Jurkat, Clone E6-1 (cell line): ENCODE results near the gene CPSF3. TPM values are rescaled to one million over a fixed set of nuclear protein-coding genes. Genes with fewer than 3 reads are reported as not detected.
A peak's percentile ranks its signal among the peaks of the same experiment; 100 is the strongest.

Source experiments
- DNase-seq: peaks from one replicate; pipeline ENCODE4 v3.0.0-alpha.2; 2011; ENCODE audit warnings: low read depth, low spot score
- H3K4me3 ChIP-seq: 2 replicates; pipeline ENCODE4 v1.5.1; 2011; ENCODE audit warnings: mild to moderate bottlenecking, low read length, control low read depth, moderate library complexity
- polyA plus RNA-seq: library from polyadenylated mRNA; unstranded; fragments of >200 nt; gene quantifications from one replicate; pipeline ENCODE4 v1.2.1, GENCODE V29; 2012; ENCODE audit warnings: missing spikeins; ENCODE audit not compliant: insufficient read length, insufficient read depth

Gene CPSF3
- 124 TPM for polyA plus RNA-seq

- H3K4me3 ChIP-seq: peak within 1 kb of the TSS; percentile 97
- peak; percentile 95 for DNase-seq
Measured at GRCh38 chr2:9423100-9423921, at the start of gene CPSF3, which contains the start of gene ITGB1BP1. CPSF3 (plus strand) TSS chr2:9423654; CDS start chr2:9423774, 120 bp downstream. ITGB1BP1 (minus strand) TSS chr2:9423528; CDS start chr2:9418697, 4,831 bp downstream.

- no peak for DNase-seq
- no peak overlapping the region for H3K4me3 ChIP-seq
Measured at GRCh38 chr2:9374071-9374730, 49.3 kb upstream of the CPSF3 start.

- no peak overlapping the region for H3K4me3 ChIP-seq
- DNase-seq: no peak
Measured at GRCh38 chr2:9375857-9376428, 47.5 kb upstream of the CPSF3 start.

DNA sequence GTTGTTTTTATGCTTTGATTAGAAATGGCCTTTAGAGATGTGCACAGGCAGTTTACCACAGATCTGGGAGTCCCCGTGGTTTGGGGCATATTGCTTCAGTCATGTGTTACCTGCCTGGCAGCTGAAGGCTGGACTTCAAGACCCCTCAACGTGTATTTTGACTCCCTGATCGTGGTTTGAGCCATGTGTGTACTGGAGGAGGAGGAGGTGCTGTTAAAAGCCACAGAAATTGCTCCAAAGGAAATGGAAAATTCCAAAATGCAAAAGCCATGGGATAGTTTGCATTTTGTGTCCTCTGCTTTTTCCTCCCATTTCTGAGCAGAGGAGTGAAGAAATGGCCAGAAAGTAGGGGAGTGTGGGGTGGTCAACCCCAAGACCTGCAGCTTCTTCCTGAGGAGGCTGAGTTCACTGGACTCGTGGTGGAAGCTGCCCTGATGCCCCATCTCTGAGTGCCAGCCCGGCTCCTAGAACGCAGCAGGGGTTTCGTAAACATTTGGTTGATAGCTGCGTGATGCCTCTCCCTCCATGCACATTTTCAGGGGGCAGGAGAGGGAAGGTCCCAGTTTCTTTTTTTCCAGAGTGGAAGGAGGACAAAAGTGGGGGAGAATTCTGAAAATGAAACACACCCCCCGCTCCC, 45.9 kb upstream of the CPSF3 start:
- no peak for DNase-seq
- no peak overlapping the region for H3K4me3 ChIP-seq

DNA sequence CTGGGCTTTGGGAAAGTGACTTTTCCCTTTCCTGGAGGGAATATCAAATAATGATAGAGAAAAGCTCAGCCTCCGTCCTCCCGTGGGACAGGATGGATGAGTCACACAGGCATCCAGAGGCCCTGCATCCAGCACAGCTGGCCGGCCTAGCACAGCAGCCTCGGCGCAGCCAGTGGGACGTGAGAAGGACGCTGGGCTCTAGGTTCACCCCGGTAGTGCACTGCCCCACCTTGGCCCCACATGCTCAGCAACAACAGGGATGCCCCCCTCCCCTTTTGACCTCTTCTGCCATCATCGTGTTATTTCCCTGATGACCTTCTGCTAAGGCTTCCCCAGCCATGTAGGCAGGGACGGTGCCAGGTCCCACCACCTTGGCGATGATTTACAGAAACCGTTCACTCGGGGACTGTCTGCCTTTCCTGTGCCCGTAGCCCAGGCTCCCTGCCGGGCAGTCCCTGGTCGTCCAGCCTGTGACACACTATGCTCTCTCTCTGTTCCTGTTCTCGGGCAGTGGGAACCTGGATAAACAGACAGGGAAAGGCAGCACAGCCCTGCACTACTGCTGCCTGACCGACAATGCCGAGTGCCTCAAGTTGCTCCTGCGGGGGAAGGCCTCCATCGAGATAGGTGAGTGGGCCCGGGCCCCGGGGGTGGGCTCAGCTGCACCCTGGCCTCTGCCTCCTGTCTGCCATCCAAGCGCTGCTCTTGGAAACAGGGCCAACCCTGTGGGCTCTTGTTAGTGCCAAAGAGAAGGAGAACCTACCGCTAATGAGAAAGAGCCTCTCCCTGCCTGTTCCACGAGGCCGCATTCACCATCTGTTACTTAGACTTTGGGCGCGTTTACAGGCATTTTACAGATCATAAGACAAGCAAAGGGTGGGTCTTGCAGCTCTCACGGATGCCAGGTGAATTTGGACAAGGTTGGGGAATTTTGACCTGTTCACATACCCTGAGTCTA, 44.7 kb upstream of the CPSF3 start:
- DNase-seq: no peak
- no peak overlapping the region for H3K4me3 ChIP-seq

- no peak for DNase-seq
- no peak overlapping the region for H3K4me3 ChIP-seq
Measured at GRCh38 chr2:9379391-9379755, 44.1 kb upstream of the CPSF3 start.

- DNase-seq: no peak
- no peak overlapping the region for H3K4me3 ChIP-seq
Measured at GRCh38 chr2:9380702-9381628, 42.5 kb upstream of the CPSF3 start.

DNA sequence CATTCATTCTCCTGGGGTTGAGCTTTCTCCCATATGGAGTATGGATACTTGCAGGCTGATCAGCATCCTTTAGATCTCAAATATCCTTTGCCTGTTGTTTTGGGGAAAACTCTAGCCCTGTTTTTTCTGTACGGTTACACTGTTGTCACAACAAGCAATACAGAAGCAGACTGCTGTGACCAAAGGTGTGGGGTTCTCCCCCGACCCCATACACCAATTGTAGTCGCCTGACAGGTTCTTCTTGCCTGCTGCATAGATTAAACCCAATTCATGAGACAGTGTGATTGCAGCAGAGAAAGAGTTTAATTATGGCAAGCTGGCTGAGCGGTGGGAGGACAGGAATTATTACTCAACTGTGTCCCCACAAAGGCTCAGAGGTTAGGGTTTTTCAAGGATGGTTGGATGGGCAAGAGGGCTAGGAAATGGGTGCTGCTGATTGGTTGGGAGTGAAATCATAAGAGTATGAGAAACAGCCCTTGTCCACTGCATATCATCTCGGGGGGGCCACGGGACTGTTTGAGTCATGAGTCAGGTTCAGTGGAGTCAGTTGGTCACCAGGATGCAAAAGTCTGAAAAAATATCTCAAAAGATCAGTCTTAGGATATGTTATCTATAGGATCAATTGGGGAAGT, 40.7 kb upstream of the CPSF3 start:
- H3K4me3 ChIP-seq: no peak overlapping the region
- no peak for DNase-seq

DNA sequence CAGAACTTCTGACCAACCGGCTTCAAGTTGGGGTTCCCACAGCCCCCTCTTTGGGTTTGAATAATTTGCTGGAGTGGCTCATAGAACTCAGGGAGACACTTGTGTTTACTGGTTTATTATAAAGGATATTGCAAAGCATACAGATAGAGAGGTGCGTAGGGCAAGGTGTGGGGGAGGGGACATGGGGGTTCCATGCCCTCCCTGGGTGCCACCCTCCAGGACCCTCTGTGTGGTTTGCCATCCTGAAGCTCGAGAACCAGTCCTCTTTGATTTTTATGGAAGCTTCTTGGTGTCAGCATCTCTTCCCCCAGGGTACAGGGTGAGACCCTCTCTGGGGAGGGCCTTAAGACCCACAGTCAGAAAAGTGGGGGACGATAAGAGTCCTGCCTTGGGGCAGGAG, 38.9 kb upstream of the CPSF3 start:
- no peak for DNase-seq
- no peak overlapping the region for H3K4me3 ChIP-seq

DNA sequence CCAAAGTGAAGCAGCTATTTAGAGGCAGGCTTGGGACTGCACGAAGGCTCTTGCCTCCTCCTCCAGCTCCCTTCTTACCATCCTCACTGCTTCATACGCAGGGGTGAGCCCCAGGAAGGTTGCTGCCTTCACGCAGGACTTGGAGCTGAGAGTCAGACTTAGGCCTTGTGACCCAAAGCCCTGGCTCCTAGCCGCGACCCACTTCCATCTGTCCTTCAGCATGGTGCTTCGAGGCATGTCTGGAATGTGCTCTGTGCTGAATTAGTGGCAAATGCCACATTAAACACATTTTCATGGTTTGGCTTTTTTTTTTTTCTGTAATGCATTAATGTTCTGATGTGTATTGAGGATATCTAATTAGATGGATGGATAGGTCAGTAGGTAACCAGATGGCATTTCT, 37.6 kb upstream of the CPSF3 start:
- DNase-seq: no peak
- no peak overlapping the region for H3K4me3 ChIP-seq

GRCh38 chr2:9388199-9388681, 35.2 kb upstream of the CPSF3 start:
- DNase-seq: no peak
- no peak overlapping the region for H3K4me3 ChIP-seq

DNA sequence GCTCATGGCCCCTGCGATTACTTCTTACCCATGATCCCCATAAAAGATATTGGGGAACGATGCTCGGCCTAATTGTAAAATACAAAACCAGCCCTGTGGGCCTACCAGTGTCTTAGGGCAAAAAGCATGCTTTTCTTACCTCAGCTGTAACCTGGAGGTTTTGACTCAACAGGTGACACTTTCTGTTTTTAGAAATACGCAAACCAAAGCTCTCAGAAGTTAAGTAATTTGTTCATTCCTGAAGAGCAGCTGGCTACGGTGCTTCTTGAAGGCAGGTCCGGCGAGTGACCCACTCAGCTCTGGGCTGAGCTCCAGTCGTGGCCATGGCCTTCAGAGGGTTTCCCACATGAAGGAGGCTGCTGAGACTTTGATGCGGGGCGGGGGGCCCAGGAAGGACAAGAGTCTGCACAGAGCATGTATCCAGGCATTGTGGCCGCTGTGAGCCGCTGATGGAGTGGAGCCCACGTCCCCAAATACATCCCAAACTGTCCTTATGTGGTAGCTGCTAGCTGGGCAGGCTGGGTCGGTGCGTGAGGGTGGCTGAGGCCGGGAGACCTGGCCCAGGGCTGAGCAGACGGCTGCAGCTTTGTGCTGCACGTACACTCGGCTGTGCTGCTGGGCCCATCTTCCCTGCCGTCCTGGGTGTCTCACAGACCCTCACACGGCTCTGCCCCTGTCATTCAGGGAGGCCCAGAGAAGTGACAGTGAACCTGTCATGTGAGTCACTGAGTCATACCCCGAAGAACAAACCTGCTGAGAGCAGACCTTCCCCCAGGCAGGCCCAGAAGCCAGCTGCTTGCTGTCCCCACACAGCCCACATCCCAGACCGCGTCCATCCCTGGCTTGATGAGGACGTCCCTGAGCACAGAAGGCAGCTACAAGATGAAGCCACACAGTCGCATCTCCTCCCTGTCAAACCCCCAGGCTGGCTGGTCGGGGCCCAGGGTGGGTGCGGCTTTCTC, 34.2 kb upstream of the CPSF3 start:
- DNase-seq: no peak

GRCh38 chr2:9390151-9390850, 33.2 kb upstream of the CPSF3 start:
- H3K4me3 ChIP-seq: no peak overlapping the region

More for the DNA sequence above, 34.2 kb upstream of the CPSF3 start:
- H3K4me3 ChIP-seq: no peak overlapping the region

DNA sequence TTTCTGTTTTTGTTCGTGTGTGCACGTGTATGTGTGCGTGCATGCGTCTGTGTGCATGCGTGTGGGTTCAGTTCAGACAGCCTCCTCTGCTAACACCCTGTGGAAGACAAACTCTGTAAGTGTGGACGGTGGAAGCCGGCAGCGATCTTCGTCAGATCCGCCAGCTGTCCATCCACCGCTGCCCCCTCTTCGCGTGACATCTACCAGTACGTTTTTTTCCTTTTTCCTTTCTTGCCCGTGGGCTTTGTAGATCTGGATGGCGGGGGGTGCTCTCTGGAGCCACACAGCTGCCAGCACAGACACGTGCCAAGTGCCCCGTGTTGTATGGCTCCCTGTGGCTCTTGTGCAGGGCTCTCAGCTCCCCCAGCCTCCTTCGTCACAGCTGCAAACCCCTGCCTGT, 32.5 kb upstream of the CPSF3 start:
- no peak overlapping the region for H3K4me3 ChIP-seq
- DNase-seq: no peak

More at GRCh38 chr2:9390151-9390850, 33.2 kb upstream of the CPSF3 start:
- no peak for DNase-seq

GRCh38 chr2:9391961-9392720, 31.3 kb upstream of the CPSF3 start:
- no peak overlapping the region for H3K4me3 ChIP-seq
- DNase-seq: no peak
